Measurements from ENCODE around the gene PTPRG.
"Not testable (repeated sequence)": the region's sequence is repeated elsewhere in the genome, so short reads cannot be mapped to it uniquely, and the experiment has no call there.

The PTPRG gene

GRCh38 chr3:61669203-61669602 is 107.8 kb downstream of the PTPRG start:
- no peak overlapping the region for H3K4me3 ChIP-seq (ENCODE audit: low read depth, low read length)
- no peak for DNase-seq (ENCODE audit: low read depth)

DNA sequence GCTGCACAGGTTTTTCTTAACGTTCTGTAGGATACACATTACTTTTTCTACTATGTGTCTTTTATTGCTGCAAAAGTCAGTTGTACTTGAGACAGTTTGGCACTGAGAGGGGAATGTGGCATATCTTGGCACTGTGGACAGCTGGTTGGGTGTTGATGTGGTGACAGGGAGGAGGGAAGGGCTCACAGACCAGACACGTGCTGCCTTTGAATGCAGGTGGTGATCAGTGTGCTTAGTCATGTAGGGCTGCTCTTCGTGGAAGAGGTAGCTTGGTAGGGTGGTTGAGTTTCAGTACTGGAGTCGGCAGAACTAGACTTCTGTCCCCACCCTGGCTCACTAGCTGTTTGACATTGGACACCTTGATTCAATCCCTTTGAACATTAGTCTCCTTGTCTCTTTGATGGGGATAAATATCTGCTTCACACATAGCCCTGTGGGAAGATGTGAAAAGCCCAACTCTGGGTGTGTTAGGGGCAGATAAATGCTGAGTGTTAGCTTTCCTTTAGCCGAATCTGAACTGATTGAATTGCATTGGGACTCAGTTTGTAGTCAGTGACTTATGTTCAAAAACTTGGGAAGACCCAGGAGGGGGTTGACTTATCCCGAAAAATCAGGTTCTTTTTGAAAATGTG is 108.4 kb downstream of the PTPRG start:
- no peak overlapping the region for H3K4me3 ChIP-seq (ENCODE audit: low read depth, low read length)
- DNase-seq (ENCODE audit: low read depth), result no peak

DNA sequence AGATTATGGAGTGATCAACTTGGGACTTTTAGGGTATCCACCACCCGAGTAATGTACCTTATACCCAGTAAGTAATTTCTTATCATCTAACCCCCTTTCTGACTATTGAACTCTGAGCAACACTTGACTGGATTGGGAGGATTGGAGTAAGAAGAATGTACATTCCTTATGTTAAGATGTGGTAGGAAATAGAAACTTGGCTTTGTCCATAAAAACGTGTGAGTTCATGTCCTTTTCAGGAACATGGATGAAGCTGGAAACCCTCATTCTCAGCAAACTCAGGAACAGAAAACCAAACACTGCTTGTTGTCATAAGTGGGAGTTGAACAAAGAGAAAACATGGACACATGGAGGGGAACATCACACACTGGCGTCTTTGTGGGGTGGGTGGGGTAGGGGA is 112.3 kb downstream of the PTPRG start:
- no peak overlapping the region for H3K4me3 ChIP-seq (ENCODE audit: low read depth, low read length)
- DNase-seq (ENCODE audit: low read depth), result no peak

DNA sequence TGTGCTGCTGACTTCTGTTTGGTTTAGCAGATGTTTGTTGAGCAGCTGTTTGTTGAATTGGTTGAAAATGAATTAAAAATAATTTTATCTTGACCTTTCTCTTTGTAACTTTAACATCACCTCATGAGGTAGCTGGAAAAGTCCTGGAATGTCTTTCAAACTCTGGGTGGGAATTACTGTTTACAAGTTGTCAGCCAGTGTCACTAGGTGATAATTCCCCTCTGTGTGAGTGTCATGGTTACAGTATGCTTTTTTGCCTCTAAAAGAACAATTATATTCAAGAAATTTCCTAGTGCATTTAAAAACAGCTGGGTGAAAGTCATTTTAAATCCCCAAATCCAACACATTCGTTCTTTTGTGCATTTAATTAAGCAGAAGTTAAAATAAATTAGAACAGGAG is 113.2 kb downstream of the PTPRG start:
- no peak for DNase-seq (ENCODE audit: low read depth)
- no peak overlapping the region for H3K4me3 ChIP-seq (ENCODE audit: low read depth, low read length)

DNA sequence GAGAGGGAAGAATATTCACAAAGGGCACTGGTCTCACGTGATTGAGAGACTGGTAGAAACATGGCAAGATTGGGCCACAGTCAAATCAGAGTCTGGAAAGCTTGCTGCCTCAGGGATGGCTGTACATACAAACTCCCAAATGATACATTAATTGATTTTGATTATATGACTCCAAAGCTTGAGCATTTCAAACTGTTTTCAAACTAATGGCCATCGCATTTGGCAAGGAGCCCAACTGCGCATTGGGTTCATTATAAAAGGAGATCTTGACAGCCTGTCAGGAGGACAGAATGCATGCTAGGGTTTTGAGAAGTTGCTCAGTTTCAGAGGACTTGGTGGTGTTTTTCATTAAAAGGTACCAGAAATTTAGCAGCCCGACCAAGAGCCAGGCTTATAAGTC is 117.7 kb downstream of the PTPRG start:
- DNase-seq (ENCODE audit: low read depth), result no peak
- no peak overlapping the region for H3K4me3 ChIP-seq (ENCODE audit: low read depth, low read length)

GRCh38 chr3:61680617-61681016 is 119.2 kb downstream of the PTPRG start:
- no peak for DNase-seq (ENCODE audit: low read depth)
- H3K4me3 ChIP-seq (ENCODE audit: low read depth, low read length), result no peak overlapping the region

- H3K4me3 ChIP-seq (ENCODE audit: low read depth, low read length), result no peak overlapping the region
- no peak for DNase-seq (ENCODE audit: low read depth)
Measured at GRCh38 chr3:61681636-61682035, 120.3 kb downstream of the PTPRG start.

DNA sequence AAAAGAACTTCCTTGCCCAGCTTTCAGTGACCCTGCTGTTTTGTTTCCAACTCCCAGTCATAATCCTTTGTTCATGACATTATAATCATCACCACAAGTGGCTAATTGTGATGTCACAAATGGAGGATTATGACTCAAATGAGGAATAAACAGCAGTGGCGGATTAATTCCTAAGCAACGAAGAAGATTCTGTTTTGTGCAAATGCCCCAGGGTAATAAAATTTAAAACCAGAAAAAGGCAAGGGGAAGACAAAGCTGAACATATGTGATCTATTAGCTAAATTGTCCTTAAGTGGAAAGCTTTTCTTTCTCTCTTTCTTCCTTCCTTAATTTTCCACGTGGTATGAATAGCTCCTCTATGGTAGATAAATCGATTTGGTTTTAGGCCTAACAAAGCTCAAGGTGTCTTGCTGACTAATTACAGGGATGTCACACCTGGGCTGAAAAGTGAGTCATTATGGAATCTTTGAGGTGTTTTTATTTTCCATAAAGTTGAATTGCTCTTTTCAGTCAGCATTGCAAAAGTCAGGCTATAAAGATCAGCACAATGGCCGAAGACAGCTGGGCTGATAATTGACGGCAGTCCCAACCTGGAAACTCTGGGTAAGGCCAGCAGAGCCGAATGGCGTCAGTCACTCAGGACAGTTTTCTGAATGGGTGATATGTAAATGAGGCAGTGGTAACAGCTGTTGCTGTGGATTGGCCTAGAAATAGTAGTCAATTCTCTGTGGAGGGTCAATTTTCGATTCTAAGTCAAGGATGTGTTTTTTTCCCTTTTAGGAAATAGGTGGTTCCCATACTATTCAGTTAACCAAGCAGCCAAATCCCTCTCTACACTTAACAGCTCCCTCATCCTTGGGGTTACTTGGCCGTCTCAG is 121.5 kb downstream of the PTPRG start:
- DNase-seq (ENCODE audit: low read depth), result peak; percentile 32
- no peak overlapping the region for H3K4me3 ChIP-seq (ENCODE audit: low read depth, low read length)

- no peak overlapping the region for H3K4me3 ChIP-seq (ENCODE audit: low read depth, low read length)
- peak; percentile 37 for DNase-seq (ENCODE audit: low read depth)
Measured at GRCh38 chr3:61683549-61684236, 122.3 kb downstream of the PTPRG start.

DNA sequence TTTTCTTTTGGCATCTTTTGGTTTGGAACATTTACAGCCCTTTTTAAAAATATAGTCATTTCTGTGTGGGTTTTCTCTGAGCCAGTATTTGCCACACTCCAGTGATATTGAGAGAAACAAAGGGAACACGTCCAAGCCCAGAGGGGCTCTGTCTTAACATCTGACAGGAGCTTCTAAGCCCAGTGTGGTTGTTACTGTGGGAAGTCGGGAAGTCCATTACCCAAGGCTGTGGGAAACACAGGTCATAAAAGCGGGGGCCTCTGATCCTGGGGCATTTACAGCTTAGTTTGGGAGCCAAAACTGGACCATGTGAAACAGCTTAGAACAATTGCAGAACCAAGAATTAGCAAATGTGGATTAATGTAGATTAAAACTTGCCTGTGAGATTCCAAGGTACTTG is 123.0 kb downstream of the PTPRG start:
- DNase-seq (ENCODE audit: low read depth), result peak; percentile 26

DNA sequence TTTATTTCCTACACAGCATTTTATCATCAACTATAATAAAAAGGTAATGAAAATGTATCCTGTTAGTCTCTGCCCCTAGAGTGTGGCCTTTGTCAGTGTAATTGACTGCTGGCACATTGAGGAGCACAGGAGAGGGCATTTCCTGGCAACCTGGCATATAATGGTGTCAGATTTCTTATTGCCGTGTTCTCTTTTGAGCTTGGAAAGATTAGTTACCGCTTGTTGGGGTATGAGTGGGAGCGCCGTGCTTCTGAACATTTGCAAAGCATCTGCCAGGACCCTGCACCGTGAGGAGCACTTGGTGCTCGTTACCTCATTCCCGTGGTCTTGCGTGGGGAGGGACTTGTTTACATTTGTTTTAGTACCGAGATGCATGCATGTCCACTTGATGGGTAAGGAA is 124.4 kb downstream of the PTPRG start:
- no peak for DNase-seq (ENCODE audit: low read depth)
- H3K4me3 ChIP-seq (ENCODE audit: low read depth, low read length), result no peak overlapping the region

More for the DNA sequence above, 123.0 kb downstream of the PTPRG start:
- no peak overlapping the region for H3K4me3 ChIP-seq (ENCODE audit: low read depth, low read length)

GRCh38 chr3:61686228-61686648 is 124.9 kb downstream of the PTPRG start:
- no peak for DNase-seq (ENCODE audit: low read depth)
- H3K4me3 ChIP-seq (ENCODE audit: low read depth, low read length), result no peak overlapping the region

- DNase-seq (ENCODE audit: low read depth), result no peak
- H3K4me3 ChIP-seq (ENCODE audit: low read depth, low read length), result no peak overlapping the region
Measured at GRCh38 chr3:61687206-61687605, 125.8 kb downstream of the PTPRG start.

GRCh38 chr3:61687663-61688306 is 126.4 kb downstream of the PTPRG start:
- no peak for DNase-seq (ENCODE audit: low read depth)
- no peak overlapping the region for H3K4me3 ChIP-seq (ENCODE audit: low read depth, low read length)

DNA sequence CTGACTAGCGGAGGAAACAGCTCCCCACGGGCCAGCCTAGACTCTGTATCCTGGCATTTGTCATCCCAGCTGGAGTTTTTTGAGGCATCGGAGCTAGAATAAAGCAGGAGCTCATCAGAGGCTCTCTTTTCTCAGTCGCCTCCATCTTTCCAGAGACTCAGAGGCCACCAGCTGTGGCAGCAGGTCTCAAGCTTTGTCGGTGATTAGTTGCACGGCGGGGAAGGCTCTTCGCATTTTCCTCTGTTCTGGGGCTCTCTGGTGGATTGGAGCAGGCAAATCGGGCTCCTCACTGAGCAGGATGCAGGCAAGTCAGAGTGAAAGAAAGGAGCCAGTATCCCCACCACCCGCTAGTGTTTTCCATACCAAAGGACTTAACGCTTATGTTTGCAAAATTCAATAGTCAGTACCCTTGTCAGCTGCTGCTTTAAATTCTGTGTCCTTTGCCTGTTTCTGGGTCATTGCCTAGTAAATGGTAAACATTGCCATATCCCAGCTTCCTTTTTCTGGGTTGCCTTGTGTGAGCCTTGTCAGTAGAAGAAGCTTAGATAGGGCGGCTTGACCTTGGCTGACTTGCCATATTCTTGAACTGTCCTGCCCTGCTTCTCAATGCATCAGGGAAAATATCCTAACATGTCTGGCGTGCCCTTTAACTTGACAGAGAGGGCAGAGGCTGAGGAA is 127.1 kb downstream of the PTPRG start:
- no peak for DNase-seq (ENCODE audit: low read depth)
- H3K4me3 ChIP-seq (ENCODE audit: low read depth, low read length), result no peak overlapping the region

DNA sequence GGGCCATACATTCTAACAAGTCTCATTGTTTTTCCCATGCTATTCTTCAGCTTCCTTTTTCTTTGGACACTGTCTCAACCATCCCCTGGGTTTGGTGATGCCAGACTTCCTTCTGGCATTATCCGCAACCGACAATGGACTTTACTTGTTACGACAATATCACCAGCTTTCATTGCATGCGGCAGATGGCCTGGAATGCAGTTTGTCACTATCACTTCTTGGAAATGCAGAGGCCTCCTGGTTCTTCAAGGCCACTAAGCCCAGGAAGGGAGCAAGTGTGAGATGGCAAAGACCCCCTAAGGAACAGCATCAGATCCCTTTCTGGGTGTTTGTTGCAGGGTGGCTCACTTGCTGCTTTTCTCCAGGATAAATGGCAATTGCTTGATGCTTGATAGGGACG is 128.6 kb downstream of the PTPRG start:
- DNase-seq (ENCODE audit: low read depth), result no peak
- H3K4me3 ChIP-seq (ENCODE audit: low read depth, low read length), result no peak overlapping the region

GRCh38 chr3:61691466-61691865 is 130.1 kb downstream of the PTPRG start:
- DNase-seq (ENCODE audit: low read depth), result no peak

GRCh38 chr3:61697301-61697700 is 135.9 kb downstream of the PTPRG start:
- no peak for DNase-seq (ENCODE audit: low read depth)
- H3K4me3 ChIP-seq (ENCODE audit: low read depth, low read length), result no peak overlapping the region

More at GRCh38 chr3:61691466-61691865, 130.1 kb downstream of the PTPRG start:
- no peak overlapping the region for H3K4me3 ChIP-seq (ENCODE audit: low read depth, low read length)

DNA sequence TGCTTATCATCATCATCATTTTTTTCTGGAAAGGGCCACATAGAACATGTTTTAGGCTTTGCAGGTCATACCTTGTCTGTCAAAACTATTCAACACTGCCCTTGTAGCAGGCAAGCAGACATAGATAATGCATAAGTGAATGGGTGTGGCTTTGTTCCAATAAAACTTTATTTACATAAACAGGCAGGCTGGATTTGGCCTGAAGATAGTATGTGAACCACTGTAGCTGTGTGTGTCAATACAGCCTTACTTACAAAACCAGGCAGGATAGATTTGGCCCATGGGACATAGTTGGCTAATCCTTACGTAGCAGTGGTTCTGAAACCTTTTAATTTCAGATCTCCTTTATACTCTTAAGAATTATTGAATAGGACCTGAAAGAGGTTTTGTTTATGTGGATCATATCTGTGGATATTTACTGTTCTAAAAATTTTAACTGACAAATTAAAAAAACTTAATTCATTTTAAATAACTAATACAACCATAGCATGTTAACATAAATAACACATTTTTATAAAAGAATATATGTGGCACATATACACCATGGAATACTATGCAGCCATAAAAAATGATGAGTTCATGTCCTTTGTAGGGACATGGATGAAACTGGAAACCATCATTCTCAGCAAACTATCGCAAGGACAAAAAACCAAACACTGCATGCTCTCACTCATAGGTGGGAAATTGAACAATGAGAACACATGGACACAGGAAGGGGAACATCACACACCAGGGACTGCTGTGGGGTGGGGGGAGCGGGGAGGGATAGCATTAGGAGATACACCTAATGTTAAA is 137.1 kb downstream of the PTPRG start:
- DNase-seq (ENCODE audit: low read depth), result peak; percentile 19
- not testable (repeated sequence) for H3K4me3 ChIP-seq (ENCODE audit: low read depth, low read length)
